Measurements from ENCODE around the gene GHR. TPM values are rescaled to one million over a fixed set of nuclear protein-coding genes. Genes with fewer than 3 reads are reported as not detected.

Gene GHR
- total RNA-seq, 1 experiment from 2014 or later = 0.05 TPM

GRCh38 chr5:42579320-42579719 lies 156.1 kb downstream of the GHR start:
- in situ Hi-C loops (cut with HindIII; ENCODE audit: low pct_unique_long_range_greater_than_20kb, low sequenced_read_pairs) (no loop called here), intact Hi-C loops (cut with micrococcal nuclease; ENCODE audit: unreplicated experiment) (no loop called here)
- ChIA-PET POLR2A (no interaction called here), CTCF (no interaction called here)
- H3K9me3 ChIP-seq (ENCODE audit: control insufficient read depth, insufficient read depth, low read depth, low read length) = no peaks in the 10 kb centered on the region
- H3K36me3 ChIP-seq (ENCODE audit: control insufficient read depth, insufficient read depth, low read length) = no peaks in the 10 kb centered on the region
- ATAC-seq (no peak), DNase-seq (ENCODE audit: low read depth, low spot score) (no peak)
- H3K4me3 ChIP-seq (ENCODE audit: low read depth in 2 of 2, low read length in 2 of 2) = no peak overlapping the region
- TF ChIP-seq REST (IDR thresholded peaks at IDR 0.05; ENCODE audit: insufficient read depth in 1 of 2, low read depth in 2 of 2, low read length in 1 of 2) = no peak
- TF ChIP-seq TCF7L2 (IDR thresholded peaks at IDR 0.05; ENCODE audit: low read depth, low read length) = no peak
- TF ChIP-seq POLR2AphosphoS5 (IDR thresholded peaks at IDR 0.05; ENCODE audit: low read depth, low read length) = no peak
- TF ChIP-seq SIN3A (IDR thresholded peaks at IDR 0.05; ENCODE audit: borderline replicate concordance, insufficient read depth, low read depth, low read length) = no peak
- TF ChIP-seq, protein P1, sequence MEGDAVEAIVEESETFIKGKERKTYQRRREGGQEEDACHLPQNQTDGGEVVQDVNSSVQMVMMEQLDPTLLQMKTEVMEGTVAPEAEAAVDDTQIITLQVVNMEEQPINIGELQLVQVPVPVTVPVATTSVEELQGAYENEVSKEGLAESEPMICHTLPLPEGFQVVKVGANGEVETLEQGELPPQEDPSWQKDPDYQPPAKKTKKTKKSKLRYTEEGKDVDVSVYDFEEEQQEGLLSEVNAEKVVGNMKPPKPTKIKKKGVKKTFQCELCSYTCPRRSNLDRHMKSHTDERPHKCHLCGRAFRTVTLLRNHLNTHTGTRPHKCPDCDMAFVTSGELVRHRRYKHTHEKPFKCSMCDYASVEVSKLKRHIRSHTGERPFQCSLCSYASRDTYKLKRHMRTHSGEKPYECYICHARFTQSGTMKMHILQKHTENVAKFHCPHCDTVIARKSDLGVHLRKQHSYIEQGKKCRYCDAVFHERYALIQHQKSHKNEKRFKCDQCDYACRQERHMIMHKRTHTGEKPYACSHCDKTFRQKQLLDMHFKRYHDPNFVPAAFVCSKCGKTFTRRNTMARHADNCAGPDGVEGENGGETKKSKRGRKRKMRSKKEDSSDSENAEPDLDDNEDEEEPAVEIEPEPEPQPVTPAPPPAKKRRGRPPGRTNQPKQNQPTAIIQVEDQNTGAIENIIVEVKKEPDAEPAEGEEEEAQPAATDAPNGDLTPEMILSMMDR (IDR thresholded peaks at IDR 0.05) = no peak
- no peak overlapping the region for H3K27ac ChIP-seq (ENCODE audit: low read length)
- no TSS peak for BruUV-seq (replicated peaks)
- H3K27me3 ChIP-seq (ENCODE audit: control insufficient read depth, insufficient read depth, low read length) = no peaks in the 10 kb centered on the region; the same call in 1 of the 2 replicates
- H3K4me1 ChIP-seq (ENCODE audit: control insufficient read depth, insufficient read depth, low read length) = no peaks in the 10 kb centered on the region

- BruUV-seq (replicated peaks) = no TSS peak
- Histone ChIP-seq H3K36me3 (ENCODE audit: control insufficient read depth, insufficient read depth, low read length) (no peaks in the 10 kb centered on the region; the same call in 1 of the 2 replicates), H3K27ac (ENCODE audit: low read length) (no peak overlapping the region), H3K4me1 (ENCODE audit: control insufficient read depth, insufficient read depth, low read length) (no peaks in the 10 kb centered on the region), H3K9me3 (ENCODE audit: control insufficient read depth, insufficient read depth, low read depth, low read length) (no peaks in the 10 kb centered on the region), H3K27me3 (ENCODE audit: control insufficient read depth, insufficient read depth, low read length) (no peaks in the 10 kb centered on the region; the same call in 1 of the 2 replicates), H3K4me3 (ENCODE audit: low read depth in 2 of 2, low read length in 2 of 2) (no peak overlapping the region)
- DNase-seq (ENCODE audit: low read depth, low spot score) (no peak), ATAC-seq (no peak)
- intact Hi-C loops (cut with micrococcal nuclease; ENCODE audit: unreplicated experiment) (loop anchor here (2.0 to 10.0 kb wide), 4 partner anchors 159 to 725 kb away; partner anchors contain the start of gene GHR), in situ Hi-C loops (cut with HindIII; ENCODE audit: low pct_unique_long_range_greater_than_20kb, low sequenced_read_pairs) (no loop called here)
- TF ChIP-seq, protein P1 (IDR thresholded peaks at IDR 0.05) = no peak
- TF ChIP-seq SIN3A (IDR thresholded peaks at IDR 0.05; ENCODE audit: borderline replicate concordance, insufficient read depth, low read depth, low read length) = no peak
- TF ChIP-seq POLR2AphosphoS5 (IDR thresholded peaks at IDR 0.05; ENCODE audit: low read depth, low read length) = no peak
- no peak for TF ChIP-seq TCF7L2 (IDR thresholded peaks at IDR 0.05; ENCODE audit: low read depth, low read length)
- no peak for TF ChIP-seq REST (IDR thresholded peaks at IDR 0.05; ENCODE audit: insufficient read depth in 1 of 2, low read depth in 2 of 2, low read length in 1 of 2)
- POLR2A ChIA-PET = no interaction called here
- CTCF ChIA-PET = no interaction called here
Observed at GRCh38 chr5:42581845-42582244, 158.6 kb downstream of the GHR start.

All from Panc1 (cell line).